Liver (tissue), 3 donors: ENCODE measurements around the gene SCLY.

Source experiments
- CTCF ChIP-seq: fragments of 150-350 bp; IDR thresholded peaks from 2 replicates; pipeline ENCODE4 v1.5.1; 2017; ENCODE audit warnings: improper control_type of control experiment, low read depth, low read length; ENCODE audit not compliant: missing input control
- HNF4A ChIP-seq, 2 donors: conservative IDR thresholded peaks; 2 replicates each; pipeline ENCODE4 v1.6.1; 2016; ENCODE audit warnings: antibody characterized with exemption in 2 of 2, mild to moderate bottlenecking in 2 of 2
- donor health status: healthy.
- donor health status: healthy.

- TF ChIP-seq HNF4A (conservative IDR thresholded peaks at IDR 0.05) (no peak), CTCF (no peak)
Observed at GRCh38 chr2:238103465-238104225, 42.8 kb downstream of the SCLY start.
